NCI-H1436 (cell line): ENCODE results near the gene NDUFC2.
A peak's percentile ranks its signal among the peaks of the same experiment; 100 is the strongest.
"Not testable (repeated sequence)": the region's sequence is repeated elsewhere in the genome, so short reads cannot be mapped to it uniquely, and the experiment has no call there.

Source experiments
- DNase-seq: peaks from one replicate; lab custom pipeline; 2025; lab: John Stamatoyannopoulos, UW

The NDUFC2 gene

GRCh38 chr11:78030429-78031325 is 49.0 kb downstream of the NDUFC2 start:
- DNase-seq, result peak; percentile 94

DNA sequence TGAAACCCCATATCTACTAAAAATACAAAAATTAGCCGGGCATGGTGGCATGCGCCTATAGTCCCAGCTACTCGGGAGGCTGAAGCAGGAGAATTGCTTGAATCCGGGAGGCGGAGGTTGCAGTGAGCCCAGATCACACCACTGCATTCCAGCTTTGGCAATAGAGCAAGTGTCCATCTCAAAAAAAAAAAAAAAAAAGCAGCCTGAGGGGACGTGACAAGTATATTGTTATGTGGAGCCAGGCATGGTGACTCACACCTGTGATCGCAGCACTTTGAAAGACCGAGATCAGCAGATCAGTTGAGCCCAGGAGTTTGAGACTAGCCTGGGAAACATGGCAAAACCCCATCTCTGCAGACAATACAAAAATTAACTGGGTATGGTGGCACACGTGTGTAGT is 51.2 kb downstream of the NDUFC2 start:
- DNase-seq, result not testable (repeated sequence)

GRCh38 chr11:78027759-78028158 is 51.9 kb downstream of the NDUFC2 start:
- DNase-seq, result no peak

DNA sequence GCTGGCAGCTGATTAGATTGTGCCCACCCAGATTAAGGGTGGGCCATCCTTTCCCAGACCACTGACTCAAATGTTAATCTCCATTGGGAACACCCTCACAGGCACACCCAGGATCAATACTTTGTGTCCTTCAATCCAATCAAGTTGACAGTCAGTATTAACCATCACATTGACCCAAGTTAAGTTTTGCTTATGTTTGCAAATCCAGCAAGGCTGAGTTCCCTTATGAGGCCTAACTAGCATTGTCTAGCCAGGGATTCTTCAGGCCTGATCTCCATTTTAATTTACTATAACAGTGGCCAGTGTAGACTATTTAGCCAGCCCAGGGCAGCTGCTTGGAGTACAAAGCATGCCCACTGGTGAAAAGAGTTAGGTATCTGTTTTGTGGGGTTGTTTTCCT is 54.3 kb downstream of the NDUFC2 start:
- no peak for DNase-seq

- no peak for DNase-seq
These were observed 56.2 kb downstream of the NDUFC2 start for GRCh38 chr11:78023426-78023825.

DNA sequence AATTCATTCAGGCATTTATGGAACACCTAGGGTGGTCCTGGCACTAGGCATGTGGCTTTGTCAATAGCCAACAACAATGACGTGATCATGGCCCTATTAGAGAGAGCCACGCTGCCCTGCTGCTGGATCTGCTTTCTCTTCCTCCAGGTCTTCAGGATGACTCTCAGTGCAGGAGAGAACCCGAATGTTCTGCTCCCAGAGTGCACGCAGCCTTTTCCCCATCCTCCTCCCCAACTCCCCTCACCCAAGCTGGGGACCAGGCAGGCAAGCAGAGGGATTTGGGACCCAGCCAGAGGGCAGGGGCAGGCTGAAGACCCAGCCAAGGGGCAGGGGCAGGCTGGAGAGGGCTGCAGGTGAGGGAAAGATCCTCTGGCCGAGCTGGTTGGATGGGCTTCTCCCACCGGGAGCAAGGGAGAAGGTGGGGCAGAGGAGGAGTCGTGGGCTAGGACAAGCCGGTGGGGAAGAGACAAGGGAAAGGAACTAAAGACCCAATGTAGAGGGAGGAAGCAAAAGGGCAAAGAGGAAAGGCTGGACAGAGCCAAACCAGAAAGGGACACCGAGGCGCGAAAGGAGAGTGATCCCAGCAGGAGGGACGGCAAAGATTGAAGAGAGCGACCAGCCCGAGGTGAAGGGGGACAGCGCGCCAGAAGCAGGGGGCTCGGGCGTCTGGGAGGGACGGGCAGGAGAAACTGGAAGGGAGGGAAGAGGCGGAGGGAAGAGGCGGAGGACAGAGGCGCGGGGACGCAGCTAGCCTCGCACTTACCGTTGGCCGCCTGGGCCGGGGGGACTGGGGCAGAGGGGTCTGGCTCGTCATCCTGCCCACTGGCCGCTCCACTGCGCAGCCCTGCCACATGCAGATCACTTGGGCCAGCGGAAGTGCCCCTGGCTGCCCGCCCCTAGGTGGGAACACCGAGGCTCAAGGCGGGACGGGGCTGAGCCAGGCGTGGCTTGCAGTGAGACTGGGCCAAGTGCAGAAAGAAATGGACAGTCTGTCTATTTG is 57.0 kb downstream of the NDUFC2 start, which contains the start of gene KCTD14:
Gene KCTD14 (minus strand): TSS at position 880 of the 1,000 bp plus-strand sequence. CDS start 27 bp downstream, at position 853.
- DNase-seq, result peak; percentile 19

- DNase-seq, result no peak
These were observed 58.1 kb downstream of the NDUFC2 start for GRCh38 chr11:78021611-78022010.

DNA sequence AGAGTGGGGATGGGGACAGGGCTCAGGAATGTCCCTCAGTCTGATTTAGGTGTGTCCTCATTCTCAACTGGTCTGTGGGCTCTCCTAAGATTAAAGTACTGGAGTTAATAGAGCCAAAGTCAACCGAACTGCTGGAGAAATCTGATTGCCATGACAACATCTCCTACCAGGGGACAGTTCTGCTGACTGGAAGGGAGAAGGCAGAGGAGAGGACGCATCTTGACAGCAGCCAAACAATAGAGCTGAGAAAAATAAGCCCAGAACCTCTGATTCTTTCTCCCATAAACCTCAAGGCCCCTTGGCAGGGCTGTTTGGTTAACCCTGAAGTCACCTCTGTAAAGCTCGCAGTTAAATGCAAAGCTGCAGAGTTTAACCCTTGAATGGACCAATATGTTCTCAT is 59.4 kb downstream of the NDUFC2 start:
- DNase-seq, result no peak

DNA sequence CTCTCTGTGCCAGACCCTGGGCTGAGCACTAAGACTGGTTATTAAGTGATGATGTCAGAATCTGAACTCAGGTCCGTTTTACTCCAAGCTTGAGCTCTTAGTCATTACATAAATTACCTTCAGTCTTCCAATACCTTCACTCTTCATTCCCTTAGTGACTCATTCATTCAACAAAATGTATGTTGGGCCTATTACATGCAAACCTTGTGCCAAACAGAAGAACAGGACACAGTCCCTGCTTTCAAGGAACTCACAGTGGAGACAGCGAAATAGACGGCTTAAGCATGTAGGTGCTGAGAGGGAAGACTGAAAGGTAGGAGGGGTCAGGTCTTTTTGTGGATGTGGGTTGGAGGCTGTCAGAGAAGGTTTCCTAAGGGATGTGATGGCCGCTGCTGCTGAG is 59.9 kb downstream of the NDUFC2 start:
- DNase-seq, result no peak
